SK-N-MC (cell line): Measurements from ENCODE around the gene CLSTN2.
A peak's percentile ranks its signal among the peaks of the same experiment; 100 is the strongest.

Experiments used
- DNase-seq: peaks from one replicate; pipeline ENCODE4 v3.0.0-alpha.2; 2011; ENCODE audit warnings: low read depth, low spot score
- H3K27ac ChIP-seq: fragments of 200-600 bp; sonication (generic); 2 replicates; pipeline ENCODE4 v1.5.1; 2016; ENCODE audit warnings: mixed run types
- H3K36me3 ChIP-seq: fragments of 200-600 bp; sonication (generic); 2 replicates; pipeline ENCODE4 v1.6.1; 2017; ENCODE audit warnings: antibody characterized with exemption, low read length, mixed read lengths; ENCODE audit not compliant: insufficient read depth
- H3K4me3 ChIP-seq: fragments of 200-600 bp; sonication (generic); 2 replicates; pipeline ENCODE4 v1.5.1; 2016
- H3K9ac ChIP-seq: fragments of 200-600 bp; sonication (generic); 2 replicates; pipeline ENCODE4 v1.8.0; 2017; ENCODE audit warnings: mixed run types, mixed read lengths; ENCODE audit not compliant: insufficient read length
- H3K9me3 ChIP-seq: fragments of 200-600 bp; sonication (generic); 2 replicates; pipeline ENCODE4 v1.6.1; 2017; ENCODE audit warnings: low read depth, mild to moderate bottlenecking, antibody characterized with exemption, low read length, moderate library complexity, mixed read lengths
- EZH2 ChIP-seq: fragments of 200-600 bp; sonication (generic); IDR thresholded peaks from one replicate; pipeline ENCODE4 v1.6.1; 2017; ENCODE audit warnings: antibody characterized with exemption
- FOXP2 ChIP-seq: optimal IDR thresholded peaks from 2 replicates; pipeline ENCODE3; 2011; ENCODE audit warnings: mild to moderate bottlenecking, moderate library complexity; ENCODE audit not compliant: insufficient read depth; ENCODE audit errors: extremely low read length, control extremely low read depth
- POLR2AphosphoS5 ChIP-seq: IDR thresholded peaks from 2 replicates; pipeline ENCODE4 v1.6.1; 2012; ENCODE audit warnings: mild to moderate bottlenecking, low read depth, low read length, borderline replicate concordance

CLSTN2 gene

DNA sequence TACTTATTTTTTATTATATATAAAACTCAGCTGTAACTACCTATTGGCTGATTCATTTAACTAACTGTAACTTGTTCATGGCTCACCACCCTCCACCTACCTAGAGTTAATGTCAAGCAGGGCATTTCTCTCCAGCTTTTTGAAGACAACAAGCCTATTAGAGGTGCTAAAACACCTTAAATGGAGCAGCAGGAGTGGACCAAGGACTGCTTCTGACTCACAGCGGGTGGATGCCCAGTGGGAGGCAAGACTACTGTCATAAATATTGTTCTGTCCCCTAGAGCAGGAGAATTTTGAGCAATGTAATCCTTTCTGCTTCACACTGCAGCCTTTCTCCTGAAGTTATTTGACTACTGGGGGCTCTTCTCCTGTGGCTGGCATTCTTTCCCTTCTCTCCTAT is 146.9 kb downstream of the CLSTN2 start:
- H3K27ac ChIP-seq, result no peak overlapping the region
- H3K9me3 ChIP-seq, result no peaks in the 10 kb centered on the region
- no peak overlapping the region for H3K4me3 ChIP-seq
- H3K36me3 ChIP-seq, result no peaks in the 10 kb centered on the region
- DNase-seq, result no peak
- TF ChIP-seq POLR2AphosphoS5, result no peak
- no peak for TF ChIP-seq FOXP2
- no peak for TF ChIP-seq EZH2
- H3K9ac ChIP-seq, result no peak overlapping the region

- no peak for TF ChIP-seq FOXP2
- no peak for TF ChIP-seq EZH2
- TF ChIP-seq POLR2AphosphoS5, result no peak
- no peak for DNase-seq
- no peaks in the 10 kb centered on the region for H3K36me3 ChIP-seq
- H3K9ac ChIP-seq, result no peak overlapping the region
- no peak overlapping the region for H3K4me3 ChIP-seq
- no peak overlapping the region for H3K27ac ChIP-seq
- no peaks in the 10 kb centered on the region for H3K9me3 ChIP-seq
Observed at GRCh38 chr3:140085001-140085400, 150.0 kb downstream of the CLSTN2 start.

- no peak for DNase-seq
- no peaks in the 10 kb centered on the region for H3K36me3 ChIP-seq
- no peak overlapping the region for H3K9ac ChIP-seq
- TF ChIP-seq EZH2 (no peak), POLR2AphosphoS5 (no peak), FOXP2 (no peak)
- no peak overlapping the region for H3K4me3 ChIP-seq
- H3K27ac ChIP-seq, result no peak overlapping the region
- H3K9me3 ChIP-seq, result no peaks in the 10 kb centered on the region
Observed at GRCh38 chr3:140086642-140087041, 151.7 kb downstream of the CLSTN2 start.

DNA sequence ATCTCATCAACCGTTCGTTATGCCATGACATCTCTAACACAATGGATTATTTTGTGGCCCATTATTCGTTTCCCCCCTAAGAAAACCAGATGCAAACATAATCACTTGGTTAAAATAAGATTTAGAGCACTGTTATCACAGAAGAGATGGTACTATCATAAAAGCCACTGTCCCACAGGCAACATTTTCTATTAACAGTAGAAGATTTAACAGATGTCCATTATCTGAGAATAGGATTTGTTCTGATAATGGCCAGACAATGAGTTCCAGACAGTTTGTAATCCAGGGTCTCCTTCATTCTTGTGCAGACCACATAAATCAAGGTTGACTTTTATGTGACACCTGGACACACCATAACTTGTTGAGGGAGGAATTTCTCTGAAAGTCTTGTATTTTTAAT is 153.1 kb downstream of the CLSTN2 start:
- TF ChIP-seq POLR2AphosphoS5 (no peak), EZH2 (no peak), FOXP2 (no peak)
- Histone ChIP-seq H3K36me3 (no peaks in the 10 kb centered on the region), H3K9ac (no peak overlapping the region), H3K4me3 (no peak overlapping the region), H3K27ac (no peak overlapping the region), H3K9me3 (no peaks in the 10 kb centered on the region)
- DNase-seq, result no peak

GRCh38 chr3:140088513-140088912 is 153.5 kb downstream of the CLSTN2 start:
- no peak for DNase-seq
- Histone ChIP-seq H3K9ac (no peak overlapping the region), H3K4me3 (no peak overlapping the region), H3K36me3 (no peaks in the 10 kb centered on the region), H3K27ac (no peak overlapping the region), H3K9me3 (no peaks in the 10 kb centered on the region)
- TF ChIP-seq FOXP2 (no peak), POLR2AphosphoS5 (no peak), EZH2 (no peak)

- TF ChIP-seq EZH2 (no peak), POLR2AphosphoS5 (no peak), FOXP2 (no peak)
- no peak for DNase-seq
- Histone ChIP-seq H3K4me3 (no peak overlapping the region), H3K36me3 (no peaks in the 10 kb centered on the region), H3K9me3 (no peaks in the 10 kb centered on the region), H3K9ac (no peak overlapping the region), H3K27ac (no peak overlapping the region)
Observed at GRCh38 chr3:140089403-140090072, 154.6 kb downstream of the CLSTN2 start.

- H3K4me3 ChIP-seq, result no peak overlapping the region
- no peaks in the 10 kb centered on the region for H3K36me3 ChIP-seq
- no peaks in the 10 kb centered on the region for H3K9me3 ChIP-seq
- DNase-seq, result no peak
- H3K9ac ChIP-seq, result no peak overlapping the region
- H3K27ac ChIP-seq, result peak overlapping the region; percentile 37; the same call in 1 of the 2 replicates
- no peak for TF ChIP-seq FOXP2
- TF ChIP-seq POLR2AphosphoS5, result no peak
- no peak for TF ChIP-seq EZH2
Observed at GRCh38 chr3:140091143-140091542, 156.2 kb downstream of the CLSTN2 start.

DNA sequence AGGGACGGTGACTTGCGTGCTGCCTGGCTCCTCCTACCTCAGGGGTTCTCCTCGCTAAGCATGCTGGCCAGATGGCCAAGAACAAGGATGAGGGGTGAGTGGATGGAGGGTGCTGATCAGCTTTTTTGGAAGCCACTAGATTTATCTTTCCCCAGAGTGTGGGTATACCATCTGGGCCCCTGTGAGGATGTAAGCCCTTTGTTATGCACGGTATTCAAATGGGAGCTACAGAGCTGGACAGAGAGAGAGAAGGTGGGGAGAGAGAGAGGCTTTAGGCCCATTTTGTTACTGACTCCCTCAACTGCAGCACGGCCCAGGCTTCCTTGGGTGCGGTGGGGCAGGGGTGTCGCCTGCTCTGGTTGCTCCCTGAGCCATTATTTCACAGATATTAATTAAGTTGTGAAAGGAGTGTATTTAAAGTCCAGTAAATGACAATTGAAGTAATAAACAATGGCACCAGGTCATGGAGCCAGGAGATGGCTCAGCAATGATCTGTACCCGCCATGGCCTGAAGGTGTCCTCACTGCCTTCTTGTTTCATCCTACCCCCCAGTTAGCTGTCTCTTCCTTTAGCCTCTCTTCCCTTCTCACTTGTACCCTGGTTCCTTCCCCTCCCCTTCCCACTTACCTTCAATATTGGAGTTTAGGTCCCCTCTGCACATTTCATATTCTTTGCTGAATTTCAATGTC is 158.0 kb downstream of the CLSTN2 start:
- Histone ChIP-seq H3K27ac (no peak overlapping the region), H3K9ac (no peak overlapping the region), H3K9me3 (no peaks in the 10 kb centered on the region), H3K4me3 (no peak overlapping the region), H3K36me3 (no peaks in the 10 kb centered on the region)
- DNase-seq, result no peak
- TF ChIP-seq POLR2AphosphoS5 (no peak), EZH2 (no peak), FOXP2 (no peak)

DNA sequence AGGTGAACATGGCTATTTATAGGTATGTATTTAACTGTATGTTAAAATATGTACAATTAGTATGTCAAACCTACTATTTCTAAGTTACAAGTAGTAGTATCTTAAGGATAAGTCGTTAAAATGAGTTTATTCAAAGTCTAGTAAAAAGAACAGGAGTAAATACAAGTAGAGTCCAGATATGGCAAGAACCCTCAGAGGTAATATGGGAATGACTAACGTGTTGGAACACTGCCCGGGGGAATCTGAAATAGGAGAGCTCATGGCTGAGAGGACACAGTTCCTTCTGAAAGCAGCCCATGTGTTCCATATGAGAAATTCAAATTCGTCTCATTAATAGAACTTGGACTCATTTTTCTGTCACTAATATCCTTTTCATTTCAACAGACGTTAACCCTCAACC is 158.8 kb downstream of the CLSTN2 start:
- no peak for DNase-seq
- no peaks in the 10 kb centered on the region for H3K36me3 ChIP-seq
- no peak overlapping the region for H3K27ac ChIP-seq
- H3K4me3 ChIP-seq, result peak overlapping the region; percentile 16; the same call in 1 of the 2 replicates
- no peak for TF ChIP-seq POLR2AphosphoS5
- no peak for TF ChIP-seq FOXP2
- TF ChIP-seq EZH2, result no peak
- no peak overlapping the region for H3K9ac ChIP-seq
- H3K9me3 ChIP-seq, result no peaks in the 10 kb centered on the region
